ENCODE results near the gene MXRA7.
A peak's percentile ranks its signal among the peaks of the same experiment; 100 is the strongest.

MXRA7 gene

GRCh38 chr17:76677406-76677805, 33.4 kb downstream of the MXRA7 start:
- DNase-seq (ENCODE audit: low spot score) = no peak

DNA sequence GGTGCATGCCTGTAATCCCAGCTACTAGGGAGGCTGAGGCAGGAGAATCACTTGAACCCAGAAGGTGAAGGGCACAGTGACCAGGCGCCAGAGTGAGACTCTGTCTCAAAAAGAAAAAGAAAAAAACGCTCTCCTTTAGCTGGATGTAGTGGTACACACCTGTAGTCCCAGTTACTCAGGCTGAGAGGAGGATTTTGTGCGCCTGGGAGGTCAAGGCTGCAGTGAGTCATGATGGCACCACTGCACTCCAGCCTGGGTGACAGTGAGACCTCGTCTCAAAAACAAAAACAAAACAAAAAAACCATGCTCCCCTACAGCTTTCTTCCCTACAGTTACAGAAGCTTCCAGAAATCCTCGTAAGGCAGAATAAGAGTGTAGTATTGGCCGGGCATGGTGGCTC, 34.1 kb downstream of the MXRA7 start:
- no peak for DNase-seq (ENCODE audit: low spot score)

- no peak for DNase-seq (ENCODE audit: low spot score)
Measured at GRCh38 chr17:76675648-76676047, 35.1 kb downstream of the MXRA7 start.

DNA sequence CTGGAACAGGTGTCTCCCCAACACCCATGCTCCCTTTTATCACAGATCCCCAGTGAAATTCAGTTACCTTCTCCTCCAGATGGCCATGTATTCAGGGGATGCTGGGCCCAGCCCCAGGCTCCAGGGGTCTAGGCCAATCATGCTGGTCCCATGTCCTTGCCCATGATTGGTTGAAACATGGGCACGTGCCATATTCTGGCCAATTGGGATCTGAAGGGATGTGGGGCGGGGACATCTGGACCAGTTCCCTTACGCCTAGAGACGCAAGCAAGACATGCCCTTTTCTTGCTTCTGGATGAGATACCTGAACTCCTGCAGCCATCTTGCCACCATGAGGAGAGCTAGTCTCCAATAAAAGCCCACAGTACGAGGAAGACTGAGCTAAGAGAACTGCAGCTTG, 36.2 kb downstream of the MXRA7 start:
- DNase-seq (ENCODE audit: low spot score) = no peak

GRCh38 chr17:76673729-76674128, 37.0 kb downstream of the MXRA7 start:
- no peak for DNase-seq (ENCODE audit: low spot score)

- no peak for DNase-seq (ENCODE audit: low spot score)
Measured at GRCh38 chr17:76672892-76673291, 37.9 kb downstream of the MXRA7 start.

- no peak for DNase-seq (ENCODE audit: low spot score)
Measured at GRCh38 chr17:76672270-76672851, 38.4 kb downstream of the MXRA7 start.

GRCh38 chr17:76671912-76672262, 38.9 kb downstream of the MXRA7 start:
- no peak for DNase-seq (ENCODE audit: low spot score)

- DNase-seq (ENCODE audit: low spot score) = peak; percentile 100
Measured at GRCh38 chr17:76671123-76671911, 39.4 kb downstream of the MXRA7 start.

GRCh38 chr17:76670718-76671122, 40.0 kb downstream of the MXRA7 start:
- DNase-seq (ENCODE audit: low spot score) = no peak

DNA sequence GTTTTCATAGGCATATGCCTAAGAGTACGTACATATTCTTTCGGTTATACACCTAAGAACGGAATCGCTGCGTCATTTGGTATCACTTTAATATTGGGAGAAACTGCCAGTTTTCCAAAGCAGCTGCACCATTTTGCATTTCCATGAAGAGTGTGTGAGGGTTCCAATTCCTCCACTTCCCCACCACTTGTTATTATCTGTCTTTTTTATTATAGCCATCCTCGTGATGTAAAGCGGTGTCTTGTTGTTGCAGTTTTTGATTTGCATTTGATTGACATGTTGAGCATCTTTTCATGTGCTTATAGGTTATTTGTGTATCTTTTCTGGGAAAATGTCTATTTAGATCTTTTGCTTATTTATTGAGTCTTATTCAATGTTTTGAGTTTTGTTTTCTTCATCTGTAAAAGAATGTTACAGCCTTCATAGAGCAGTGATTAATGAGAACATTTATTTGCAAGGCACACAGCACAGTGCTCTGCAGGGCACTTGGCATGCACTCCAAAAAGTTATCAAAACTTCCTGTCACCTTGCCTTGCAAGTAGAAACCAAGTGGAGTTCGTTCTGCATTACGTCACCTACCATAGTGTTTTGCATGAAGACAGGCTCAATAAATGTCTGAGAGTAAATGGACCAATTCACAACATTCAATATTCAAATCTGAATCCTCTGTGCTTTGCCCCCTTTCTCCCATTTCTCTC, 40.6 kb downstream of the MXRA7 start:
- DNase-seq (ENCODE audit: low spot score) = no peak

DNA sequence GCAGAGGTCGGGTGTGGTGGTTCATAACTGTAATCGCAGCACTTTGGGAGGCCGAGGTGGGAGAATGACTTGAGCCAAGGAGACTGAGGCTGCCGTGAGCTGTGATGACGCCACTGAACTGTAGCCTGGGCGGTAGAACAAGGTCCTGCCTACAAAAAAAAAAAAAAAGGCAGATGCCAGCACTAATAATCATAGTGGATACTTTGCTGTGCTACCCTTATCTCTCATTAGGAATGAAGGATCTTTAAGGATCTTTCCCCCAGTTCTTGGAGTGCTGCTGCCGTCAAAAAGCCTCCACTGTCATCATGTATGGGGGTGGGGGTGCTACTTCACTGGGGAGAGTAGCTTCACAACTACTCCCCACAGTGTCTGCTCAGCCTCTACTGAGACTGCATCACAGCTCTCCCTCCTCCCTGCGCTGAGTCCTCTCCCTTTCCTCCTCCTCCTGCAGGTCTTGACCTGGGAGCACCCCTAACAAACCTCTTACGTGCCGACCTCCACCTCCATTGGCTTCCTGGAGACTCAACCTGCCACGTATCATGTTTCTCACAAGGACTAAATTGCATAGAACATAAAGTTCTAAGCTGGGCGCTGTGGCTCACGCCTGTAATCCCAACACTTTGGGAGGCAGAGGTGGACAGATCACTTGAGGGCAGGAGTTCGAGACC, 42.8 kb downstream of the MXRA7 start:
- no peak for DNase-seq (ENCODE audit: low spot score)

- DNase-seq (ENCODE audit: low spot score) = no peak
Measured at GRCh38 chr17:76667491-76667755, 43.3 kb downstream of the MXRA7 start.

- no peak for DNase-seq (ENCODE audit: low spot score)
Measured at GRCh38 chr17:76660656-76661042, 50.1 kb downstream of the MXRA7 start.

GRCh38 chr17:76659928-76660655, 50.7 kb downstream of the MXRA7 start:
- DNase-seq (ENCODE audit: low spot score) = no peak

DNA sequence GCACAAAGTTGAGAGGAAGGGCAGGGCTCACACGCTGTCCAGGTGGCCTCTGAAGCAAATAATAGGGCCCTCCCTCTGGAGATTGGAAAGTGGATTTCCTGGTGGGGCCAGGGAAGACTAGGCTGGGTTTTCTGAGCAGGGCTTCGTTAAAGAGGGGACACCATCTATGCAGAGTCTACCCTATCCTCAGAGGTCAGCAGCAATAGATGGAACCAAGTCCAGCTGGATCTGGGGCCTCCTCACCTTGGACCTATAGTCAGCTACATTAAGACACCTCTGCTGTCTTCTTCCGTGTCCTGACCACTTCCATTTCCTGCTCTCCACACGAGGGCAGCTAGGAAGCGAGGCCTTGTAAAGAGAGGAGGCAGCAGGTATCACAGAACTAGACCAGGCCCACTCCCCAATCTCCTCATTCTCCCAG, 52.5 kb downstream of the MXRA7 start:
- DNase-seq (ENCODE audit: low spot score) = no peak

- no peak for DNase-seq (ENCODE audit: low spot score)
Measured at GRCh38 chr17:76657505-76658241, 53.1 kb downstream of the MXRA7 start.

GRCh38 chr17:76654408-76654807, 56.4 kb downstream of the MXRA7 start:
- no peak for DNase-seq (ENCODE audit: low spot score)

DNA sequence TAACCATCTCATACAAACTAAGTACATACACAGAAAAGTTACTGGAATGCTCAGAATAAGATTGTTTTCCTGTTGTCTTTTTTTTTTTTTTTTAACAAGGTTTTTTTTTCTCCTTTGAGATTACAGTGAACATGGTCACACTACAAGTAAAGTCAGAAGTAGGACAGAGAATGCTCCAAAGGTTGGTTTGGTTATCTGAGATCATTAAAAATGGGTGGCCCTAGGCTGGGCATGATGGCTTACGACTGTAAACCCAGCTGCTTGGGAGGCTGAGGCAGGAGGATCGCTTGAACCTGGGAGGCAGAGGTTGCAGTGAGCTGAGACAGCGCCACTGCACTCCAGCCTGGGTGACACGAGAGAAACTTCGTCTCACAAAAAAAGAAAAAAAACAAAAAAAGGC, 60.3 kb downstream of the MXRA7 start:
- DNase-seq (ENCODE audit: low spot score) = no peak

- no peak for DNase-seq (ENCODE audit: low spot score)
Measured at GRCh38 chr17:76646712-76647111, 64.1 kb downstream of the MXRA7 start.

GRCh38 chr17:76645481-76645880, 65.3 kb downstream of the MXRA7 start:
- no peak for DNase-seq (ENCODE audit: low spot score)

DNA sequence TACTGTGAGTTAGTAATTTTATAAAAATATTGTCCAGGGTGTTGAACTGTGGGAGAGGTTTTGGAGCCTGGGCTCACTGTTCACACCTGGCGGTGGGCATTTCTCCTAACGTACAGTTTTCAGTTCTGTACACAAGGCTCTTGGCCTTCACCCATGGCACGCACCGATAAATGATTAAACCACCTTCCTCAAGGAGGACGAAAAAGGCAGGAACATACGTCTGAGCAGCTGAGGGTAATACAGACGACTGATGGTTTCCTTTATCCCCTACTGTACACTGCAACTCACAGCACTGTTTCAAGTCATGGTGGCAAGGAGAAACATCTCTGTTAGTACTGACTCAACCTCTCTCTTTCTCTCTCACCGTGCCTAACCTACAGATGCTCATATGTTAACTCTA, 65.8 kb downstream of the MXRA7 start:
- DNase-seq (ENCODE audit: low spot score) = no peak

Measured in germinal center (tissue), 1 donor.